ENCODE data around the gene EPHA6. TPM values are rescaled to one million over a fixed set of nuclear protein-coding genes. Genes with fewer than 3 reads are reported as not detected.

Gene EPHA6
- total RNA-seq, 2 donors from 2014 or later: not detected

- no peaks in the 10 kb centered on the region for H3K36me3 Mint-ChIP-seq (ENCODE audit: insufficient read depth in 2 of 2)
- H3K9me3 Mint-ChIP-seq: peaks cover 1 to 5% of the 10 kb centered on the region in 2 donors
- H3K27me3 Mint-ChIP-seq (ENCODE audit: low read depth): no peaks in the 10 kb centered on the region
- no peak overlapping the region for H3K27ac Mint-ChIP-seq
- DNase-seq (no peak), ATAC-seq (replicated peaks in 1 of 2) (no peak)
- no peaks in the 10 kb centered on the region for H3K4me1 Mint-ChIP-seq (ENCODE audit: low read depth)
- no peak overlapping the region for H3K4me3 Mint-ChIP-seq
Measured at GRCh38 chr3:97306226-97306625, 491.8 kb downstream of the EPHA6 start.

GRCh38 chr3:97338375-97338774 lies 524.0 kb downstream of the EPHA6 start:
- no peak overlapping the region for H3K27ac Mint-ChIP-seq
- no peak overlapping the region for H3K4me3 Mint-ChIP-seq
- no peaks in the 10 kb centered on the region for H3K36me3 Mint-ChIP-seq (ENCODE audit: insufficient read depth in 2 of 2)
- H3K4me1 Mint-ChIP-seq (ENCODE audit: low read depth): no peaks in the 10 kb centered on the region
- no peak for ATAC-seq (replicated peaks in 1 of 2)
- H3K27me3 Mint-ChIP-seq (ENCODE audit: low read depth): no peaks in the 10 kb centered on the region
- no peak for DNase-seq
- H3K9me3 Mint-ChIP-seq: peaks cover 2 to 5% of the 10 kb centered on the region in 2 donors

GRCh38 chr3:97340940-97341339 lies 526.5 kb downstream of the EPHA6 start:
- Mint-ChIP-seq H3K27me3 (ENCODE audit: low read depth) (no peaks in the 10 kb centered on the region), H3K4me1 (ENCODE audit: low read depth) (no peaks in the 10 kb centered on the region), H3K9me3 (peaks cover 0 to 2% of the 10 kb centered on the region in 2 donors), H3K36me3 (ENCODE audit: insufficient read depth in 2 of 2) (no peaks in the 10 kb centered on the region), H3K27ac (no peak overlapping the region), H3K4me3 (no peak overlapping the region)
- ATAC-seq (replicated peaks in 1 of 2) (no peak), DNase-seq (no peak)

- H3K9me3 Mint-ChIP-seq: peaks cover 0 to 2% of the 10 kb centered on the region in 2 donors
- no peaks in the 10 kb centered on the region for H3K4me1 Mint-ChIP-seq (ENCODE audit: low read depth)
- H3K27ac Mint-ChIP-seq: no peak overlapping the region
- no peak overlapping the region for H3K4me3 Mint-ChIP-seq
- H3K27me3 Mint-ChIP-seq (ENCODE audit: low read depth): no peaks in the 10 kb centered on the region
- ATAC-seq (replicated peaks in 1 of 2) (no peak), DNase-seq (no peak)
- peaks cover 0 to 3% of the 10 kb centered on the region in 2 donors for H3K36me3 Mint-ChIP-seq (ENCODE audit: insufficient read depth in 2 of 2)
Measured at GRCh38 chr3:97347780-97348179, 533.4 kb downstream of the EPHA6 start.

- peaks cover 2 to 3% of the 10 kb centered on the region in 2 donors for H3K9me3 Mint-ChIP-seq
- no peak for DNase-seq
- peaks cover 0 to 3% of the 10 kb centered on the region in 2 donors for H3K36me3 Mint-ChIP-seq (ENCODE audit: insufficient read depth in 2 of 2)
- H3K4me1 Mint-ChIP-seq (ENCODE audit: low read depth): no peaks in the 10 kb centered on the region
- H3K4me3 Mint-ChIP-seq: no peak overlapping the region
- no peaks in the 10 kb centered on the region for H3K27me3 Mint-ChIP-seq (ENCODE audit: low read depth)
- no peak overlapping the region for H3K27ac Mint-ChIP-seq
- no peak for ATAC-seq (replicated peaks in 1 of 2)
Measured at GRCh38 chr3:97350971-97351370, 536.6 kb downstream of the EPHA6 start.

GRCh38 chr3:97353176-97353575 lies 538.8 kb downstream of the EPHA6 start:
- no peak for DNase-seq
- H3K4me3 Mint-ChIP-seq: no peak overlapping the region
- H3K4me1 Mint-ChIP-seq (ENCODE audit: low read depth): no peaks in the 10 kb centered on the region
- H3K36me3 Mint-ChIP-seq (ENCODE audit: insufficient read depth in 2 of 2): peaks cover 0 to 3% of the 10 kb centered on the region in 2 donors
- H3K27me3 Mint-ChIP-seq (ENCODE audit: low read depth): no peaks in the 10 kb centered on the region
- no peak for ATAC-seq (replicated peaks in 1 of 2)
- peaks cover 2 to 3% of the 10 kb centered on the region in 2 donors for H3K9me3 Mint-ChIP-seq
- H3K27ac Mint-ChIP-seq: no peak overlapping the region

GRCh38 chr3:97359977-97360376 lies 545.6 kb downstream of the EPHA6 start:
- no peaks in the 10 kb centered on the region for H3K4me1 Mint-ChIP-seq (ENCODE audit: low read depth)

GRCh38 chr3:97360804-97361203 lies 546.4 kb downstream of the EPHA6 start:
- H3K27me3 Mint-ChIP-seq (ENCODE audit: low read depth): no peaks in the 10 kb centered on the region

More at GRCh38 chr3:97359977-97360376, 545.6 kb downstream of the EPHA6 start:
- ATAC-seq (replicated peaks in 1 of 2) (no peak), DNase-seq (no peak)
- Mint-ChIP-seq H3K4me3 (no peak overlapping the region), H3K27me3 (ENCODE audit: low read depth) (no peaks in the 10 kb centered on the region), H3K9me3 (peaks cover 1 to 4% of the 10 kb centered on the region in 2 donors), H3K36me3 (ENCODE audit: insufficient read depth in 2 of 2) (no peaks in the 10 kb centered on the region), H3K27ac (no peak overlapping the region)

GRCh38 chr3:97384583-97384982 lies 570.2 kb downstream of the EPHA6 start:
- ATAC-seq (replicated peaks in 1 of 2): no peak
- DNase-seq: no peak
- no peaks in the 10 kb centered on the region for H3K4me1 Mint-ChIP-seq (ENCODE audit: low read depth)

More at GRCh38 chr3:97360804-97361203, 546.4 kb downstream of the EPHA6 start:
- Mint-ChIP-seq H3K4me1 (ENCODE audit: low read depth) (no peaks in the 10 kb centered on the region), H3K27ac (no peak overlapping the region), H3K36me3 (ENCODE audit: insufficient read depth in 2 of 2) (no peaks in the 10 kb centered on the region), H3K4me3 (no peak overlapping the region), H3K9me3 (peaks cover 1 to 4% of the 10 kb centered on the region in 2 donors)
- ATAC-seq (replicated peaks in 1 of 2) (no peak), DNase-seq (no peak)

GRCh38 chr3:97388774-97389173 lies 574.4 kb downstream of the EPHA6 start:
- ATAC-seq (replicated peaks in 1 of 2) (no peak), DNase-seq (no peak)
- H3K36me3 Mint-ChIP-seq (ENCODE audit: insufficient read depth in 2 of 2): no peaks in the 10 kb centered on the region
- no peaks in the 10 kb centered on the region for H3K27me3 Mint-ChIP-seq (ENCODE audit: low read depth)
- H3K27ac Mint-ChIP-seq: no peak overlapping the region
- no peak overlapping the region for H3K4me3 Mint-ChIP-seq
- H3K4me1 Mint-ChIP-seq (ENCODE audit: low read depth): no peaks in the 10 kb centered on the region
- peaks cover 7 to 12% of the 10 kb centered on the region in 2 donors for H3K9me3 Mint-ChIP-seq

More at GRCh38 chr3:97384583-97384982, 570.2 kb downstream of the EPHA6 start:
- H3K27ac Mint-ChIP-seq: no peak overlapping the region
- H3K27me3 Mint-ChIP-seq (ENCODE audit: low read depth): no peaks in the 10 kb centered on the region
- no peaks in the 10 kb centered on the region for H3K36me3 Mint-ChIP-seq (ENCODE audit: insufficient read depth in 2 of 2)
- no peak overlapping the region for H3K4me3 Mint-ChIP-seq
- peaks cover 7 to 12% of the 10 kb centered on the region in 2 donors for H3K9me3 Mint-ChIP-seq

- Mint-ChIP-seq H3K36me3 (ENCODE audit: insufficient read depth in 2 of 2) (no peaks in the 10 kb centered on the region), H3K27me3 (ENCODE audit: low read depth) (no peaks in the 10 kb centered on the region), H3K4me3 (no peak overlapping the region), H3K4me1 (ENCODE audit: low read depth) (no peaks in the 10 kb centered on the region), H3K9me3 (peaks cover 7 to 12% of the 10 kb centered on the region in 2 donors), H3K27ac (no peak overlapping the region)
- DNase-seq: no peak
- ATAC-seq (replicated peaks in 1 of 2): no peak
Measured at GRCh38 chr3:97389936-97390335, 575.5 kb downstream of the EPHA6 start.

GRCh38 chr3:97391167-97391566 lies 576.8 kb downstream of the EPHA6 start:
- Mint-ChIP-seq H3K36me3 (ENCODE audit: insufficient read depth in 2 of 2) (no peaks in the 10 kb centered on the region), H3K4me1 (ENCODE audit: low read depth) (no peaks in the 10 kb centered on the region), H3K9me3 (peaks cover 7 to 10% of the 10 kb centered on the region in 2 donors), H3K27me3 (ENCODE audit: low read depth) (no peaks in the 10 kb centered on the region), H3K4me3 (no peak overlapping the region), H3K27ac (no peak overlapping the region)
- DNase-seq (no peak), ATAC-seq (replicated peaks in 1 of 2) (no peak)

- H3K36me3 Mint-ChIP-seq (ENCODE audit: insufficient read depth in 2 of 2): no peaks in the 10 kb centered on the region
- no peak overlapping the region for H3K27ac Mint-ChIP-seq
Measured at GRCh38 chr3:97409612-97410011, 595.2 kb downstream of the EPHA6 start.

GRCh38 chr3:97421565-97421964 lies 607.2 kb downstream of the EPHA6 start:
- peaks cover 1 to 14% of the 10 kb centered on the region in 2 donors for H3K9me3 Mint-ChIP-seq
- DNase-seq (no peak), ATAC-seq (replicated peaks in 1 of 2) (no peak)
- H3K4me3 Mint-ChIP-seq: no peak overlapping the region
- no peaks in the 10 kb centered on the region for H3K27me3 Mint-ChIP-seq (ENCODE audit: low read depth)
- no peaks in the 10 kb centered on the region for H3K4me1 Mint-ChIP-seq (ENCODE audit: low read depth)
- H3K27ac Mint-ChIP-seq: no peak overlapping the region
- peaks cover 0 to 4% of the 10 kb centered on the region in 2 donors for H3K36me3 Mint-ChIP-seq (ENCODE audit: insufficient read depth in 2 of 2)

More at GRCh38 chr3:97409612-97410011, 595.2 kb downstream of the EPHA6 start:
- Mint-ChIP-seq H3K9me3 (peaks cover 0 to 2% of the 10 kb centered on the region in 2 donors), H3K4me3 (no peak overlapping the region), H3K4me1 (ENCODE audit: low read depth) (no peaks in the 10 kb centered on the region), H3K27me3 (ENCODE audit: low read depth) (no peaks in the 10 kb centered on the region)
- ATAC-seq (replicated peaks in 1 of 2): no peak
- no peak for DNase-seq
